GM20000 (cell line): Measurements from ENCODE around the gene GRM7.

ENCODE experiments used
- DNase-seq: peaks from one replicate; pipeline ENCODE4 v3.0.0; 2012; ENCODE audit warnings: low spot score
- TF ChIP-seq, protein P1 (sequence below): IDR thresholded peaks from 2 replicates; pipeline ENCODE4 v1.5.1; 2012; ENCODE audit warnings: mild to moderate bottlenecking, control low read depth; ENCODE audit errors: extremely low read depth, missing control alignments

The GRM7 gene

DNA sequence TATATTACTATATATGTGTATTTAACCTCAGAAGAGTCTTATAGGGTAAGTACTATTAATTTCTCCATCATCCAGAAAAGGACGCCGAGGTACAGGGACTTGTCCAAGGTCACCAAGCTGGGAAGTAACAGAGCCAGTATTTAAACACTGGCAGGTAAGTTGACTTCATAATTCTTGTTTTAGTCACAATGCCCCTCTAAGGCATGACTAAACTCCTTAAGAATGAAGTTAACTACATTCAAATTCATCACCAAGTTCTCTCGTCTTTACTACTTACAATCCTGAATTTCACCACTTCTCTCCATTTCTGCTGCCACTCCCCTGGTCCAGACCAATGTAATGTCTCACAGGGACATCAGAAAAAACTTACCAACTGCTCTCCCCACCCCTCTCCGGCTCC lies 312.1 kb downstream of the GRM7 start:
- TF ChIP-seq, protein P1, sequence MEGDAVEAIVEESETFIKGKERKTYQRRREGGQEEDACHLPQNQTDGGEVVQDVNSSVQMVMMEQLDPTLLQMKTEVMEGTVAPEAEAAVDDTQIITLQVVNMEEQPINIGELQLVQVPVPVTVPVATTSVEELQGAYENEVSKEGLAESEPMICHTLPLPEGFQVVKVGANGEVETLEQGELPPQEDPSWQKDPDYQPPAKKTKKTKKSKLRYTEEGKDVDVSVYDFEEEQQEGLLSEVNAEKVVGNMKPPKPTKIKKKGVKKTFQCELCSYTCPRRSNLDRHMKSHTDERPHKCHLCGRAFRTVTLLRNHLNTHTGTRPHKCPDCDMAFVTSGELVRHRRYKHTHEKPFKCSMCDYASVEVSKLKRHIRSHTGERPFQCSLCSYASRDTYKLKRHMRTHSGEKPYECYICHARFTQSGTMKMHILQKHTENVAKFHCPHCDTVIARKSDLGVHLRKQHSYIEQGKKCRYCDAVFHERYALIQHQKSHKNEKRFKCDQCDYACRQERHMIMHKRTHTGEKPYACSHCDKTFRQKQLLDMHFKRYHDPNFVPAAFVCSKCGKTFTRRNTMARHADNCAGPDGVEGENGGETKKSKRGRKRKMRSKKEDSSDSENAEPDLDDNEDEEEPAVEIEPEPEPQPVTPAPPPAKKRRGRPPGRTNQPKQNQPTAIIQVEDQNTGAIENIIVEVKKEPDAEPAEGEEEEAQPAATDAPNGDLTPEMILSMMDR = no peak
- DNase-seq = no peak

DNA sequence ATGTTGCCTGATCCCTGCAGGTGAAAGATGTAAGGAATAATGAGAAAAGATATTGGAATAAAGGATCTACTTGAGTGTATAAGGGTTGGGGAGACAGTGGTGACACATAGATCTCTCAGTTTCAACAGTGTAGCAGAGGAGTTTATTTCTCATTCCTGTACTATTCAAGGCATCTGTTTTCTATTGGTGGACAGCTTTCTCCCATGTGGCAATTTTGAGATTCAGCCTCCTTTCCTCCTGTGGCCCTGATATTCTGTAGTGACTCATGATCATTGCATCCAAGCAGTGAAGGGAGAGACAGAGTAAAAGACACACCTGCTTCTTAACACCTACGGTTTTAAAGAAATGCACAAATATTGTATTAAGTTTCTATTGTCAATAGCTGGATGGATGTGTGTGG lies 327.6 kb downstream of the GRM7 start:
- TF ChIP-seq, protein P1 = no peak
- no peak for DNase-seq

DNA sequence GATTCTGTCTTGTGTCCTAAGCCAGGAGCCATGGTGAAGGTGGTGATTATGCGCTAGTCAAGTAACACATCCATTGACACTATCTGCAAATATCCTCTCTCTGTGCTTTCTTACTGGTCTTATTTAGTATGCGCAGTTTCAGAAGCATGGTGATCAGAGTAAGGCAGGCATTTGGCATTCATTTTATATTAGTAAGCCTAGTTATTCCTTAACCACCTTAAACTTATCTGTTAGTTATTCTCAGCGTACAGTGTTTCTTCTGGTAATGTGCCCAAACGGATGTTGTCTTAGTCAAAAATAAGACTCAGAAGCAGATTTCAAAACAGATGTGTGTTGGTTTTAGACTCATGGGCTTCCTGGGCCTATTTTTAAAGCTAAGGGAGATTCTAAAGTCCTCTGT lies 329.2 kb downstream of the GRM7 start:
- TF ChIP-seq, protein P1 = no peak
- DNase-seq = no peak

GRCh38 chr3:7193269-7193668 lies 332.4 kb downstream of the GRM7 start:
- no peak for DNase-seq
- TF ChIP-seq, protein P1 = no peak

- TF ChIP-seq, protein P1 = no peak
- no peak for DNase-seq
Observed at GRCh38 chr3:7194071-7194835, 333.3 kb downstream of the GRM7 start.

DNA sequence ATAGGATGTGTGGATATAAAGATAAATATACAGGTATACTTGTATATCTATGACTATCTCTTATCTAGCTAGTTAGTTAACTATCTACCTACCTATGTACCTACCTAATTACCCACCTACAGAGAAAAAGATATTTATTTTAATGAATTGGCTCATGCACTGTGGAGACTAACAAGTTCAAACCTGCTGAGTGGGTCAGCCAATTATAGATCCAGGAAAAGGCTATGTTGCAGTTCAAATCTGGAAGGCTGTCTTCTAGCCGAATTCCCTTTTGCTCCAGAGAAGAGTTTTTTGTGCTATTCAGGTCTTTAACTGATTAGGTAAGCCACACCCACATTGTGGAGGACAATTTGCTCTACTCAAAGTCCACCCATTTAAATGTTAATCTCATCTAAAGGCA lies 335.0 kb downstream of the GRM7 start:
- TF ChIP-seq, protein P1 = no peak

DNA sequence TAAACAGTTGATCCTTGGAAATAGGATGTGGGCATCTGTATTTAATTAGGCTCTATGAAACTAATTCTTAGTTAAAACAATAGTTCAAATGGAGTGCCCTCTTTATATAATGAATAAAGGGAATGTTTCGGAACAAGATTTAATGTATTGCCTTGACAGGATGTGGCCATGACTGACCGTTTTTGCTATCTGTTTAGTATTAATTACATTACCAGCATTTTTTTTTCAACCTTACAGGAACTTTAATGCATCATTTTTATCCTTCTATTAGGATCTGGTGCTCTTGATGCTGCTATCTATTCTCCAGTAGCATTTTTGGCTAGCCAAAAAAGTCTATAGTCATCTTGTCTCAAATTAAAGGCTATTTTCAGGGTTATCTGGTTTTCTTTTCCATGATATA lies 340.9 kb downstream of the GRM7 start:
- TF ChIP-seq, protein P1 = no peak
- no peak for DNase-seq

More for the DNA sequence above, 335.0 kb downstream of the GRM7 start:
- no peak for DNase-seq
